Ramos (cell line): ENCODE data around the gene CHMP1A.
"Not testable (repeated sequence)": the region's sequence is repeated elsewhere in the genome, so short reads cannot be mapped to it uniquely, and the experiment has no call there.

Experiments
- in situ Hi-C: fragments of 300-500 bp; cut with MboI; formaldehyde crosslinking; loops from one replicate; pipeline ENCODE4 v1.14.3; 2022; ENCODE audit warnings: low sequenced_read_pairs; ENCODE audit not compliant: unreplicated experiment

CHMP1A gene

DNA sequence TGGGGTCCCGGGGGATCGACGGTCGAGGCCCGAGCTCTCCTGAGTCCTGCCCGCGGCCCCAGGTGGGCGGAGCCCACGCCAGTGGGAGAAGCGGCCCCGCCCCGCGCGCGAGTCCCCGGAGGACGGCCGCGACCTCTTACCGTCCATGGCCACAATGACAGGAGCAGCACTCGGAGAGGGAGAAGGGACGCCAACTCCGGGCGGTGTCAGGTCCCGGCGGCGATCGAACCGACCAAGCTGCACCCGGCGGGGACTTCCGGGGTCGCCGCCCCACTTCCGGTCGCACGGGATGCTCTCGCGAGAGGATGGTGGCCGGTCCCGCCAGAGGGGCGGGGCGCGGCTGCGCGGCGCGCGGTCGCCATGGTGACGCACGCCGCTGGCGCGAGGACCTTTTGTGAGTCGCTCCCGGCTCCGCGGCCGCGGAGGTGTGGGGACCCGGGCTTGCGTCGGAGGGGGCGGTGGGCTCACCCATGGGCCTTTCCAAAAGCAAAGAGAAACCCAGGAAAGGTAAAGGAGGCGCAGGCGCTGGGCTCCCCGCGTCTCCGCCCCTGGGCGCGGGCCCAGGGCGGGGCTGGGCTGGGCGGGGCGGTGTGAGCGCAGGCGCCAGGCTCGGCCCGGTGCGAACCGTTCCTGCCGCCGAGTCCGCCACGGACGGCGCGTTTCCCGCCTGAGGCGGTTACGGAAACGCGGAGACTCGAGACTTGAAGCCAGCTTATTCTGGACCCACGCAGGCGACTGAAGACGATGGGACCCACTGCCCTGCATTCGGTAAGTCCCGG, at the start of gene CHMP1A, which contains the start of gene SPATA33:
Gene CHMP1A, minus strand, starts transcription at position 267 of the 779 bp plus-strand sequence. Its CDS starts 120 bp downstream, at position 147.
Gene SPATA33, plus strand, starts transcription at position 395 of the 779 bp plus-strand sequence. Its CDS starts 76 bp downstream, at position 471.
- in situ Hi-C loops = no loop called here

DNA sequence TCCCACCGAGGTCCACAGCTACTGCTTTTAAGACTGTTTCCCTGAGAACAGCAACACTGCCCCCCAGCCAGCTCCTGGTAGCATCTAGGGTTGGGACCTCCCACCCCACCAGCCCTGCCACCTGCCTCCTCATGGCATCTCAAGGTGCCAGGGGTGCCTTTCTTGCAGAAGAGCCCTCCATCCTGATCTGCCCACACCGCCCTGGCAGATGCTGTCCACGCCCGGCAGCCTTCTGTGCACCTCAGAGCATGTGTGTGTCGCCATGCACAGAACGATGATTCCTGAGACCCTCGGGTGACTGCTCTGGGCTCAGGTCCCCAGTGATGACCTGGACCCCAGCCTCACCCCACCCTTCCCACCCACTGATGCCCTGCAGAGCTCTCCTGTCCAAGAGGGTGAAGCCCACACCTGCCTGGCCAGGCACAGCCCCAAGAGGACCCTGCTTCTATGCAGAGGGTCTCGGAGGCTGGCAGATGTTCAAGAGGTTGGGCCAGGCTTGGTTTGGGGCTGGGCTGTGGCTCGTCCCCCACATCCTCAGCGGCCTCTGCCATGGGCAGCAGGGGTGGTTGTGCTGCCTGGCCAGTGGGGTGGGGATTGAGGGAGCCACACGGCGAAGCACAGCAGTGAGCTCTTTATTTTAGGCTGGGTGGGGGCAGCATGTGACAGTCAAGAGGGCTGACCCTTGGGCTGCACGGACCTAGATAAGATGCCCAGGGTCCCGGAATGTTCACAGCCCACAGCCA, 49.2 kb upstream of the CHMP1A start:
- in situ Hi-C loops = no loop called here

DNA sequence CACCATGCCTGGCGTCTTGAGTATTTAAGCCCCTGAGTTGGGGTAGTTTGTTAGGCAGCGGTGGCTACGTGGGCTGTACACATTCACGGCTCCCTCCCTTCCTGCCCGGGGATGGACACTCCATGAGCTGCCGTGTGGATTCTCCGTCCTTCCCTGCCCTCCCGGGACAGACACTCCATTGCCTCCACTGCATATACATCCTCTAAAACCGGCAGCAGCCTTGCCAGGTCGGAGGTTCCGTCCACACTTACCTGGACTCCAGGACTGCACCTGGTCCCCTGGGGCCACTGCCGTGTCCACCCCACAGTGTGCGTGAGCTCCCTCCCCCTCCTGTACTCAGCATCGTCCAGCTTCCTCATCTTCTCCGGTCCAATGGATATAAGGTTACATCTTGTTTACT, 47.5 kb upstream of the CHMP1A start:
- in situ Hi-C loops = no loop called here

DNA sequence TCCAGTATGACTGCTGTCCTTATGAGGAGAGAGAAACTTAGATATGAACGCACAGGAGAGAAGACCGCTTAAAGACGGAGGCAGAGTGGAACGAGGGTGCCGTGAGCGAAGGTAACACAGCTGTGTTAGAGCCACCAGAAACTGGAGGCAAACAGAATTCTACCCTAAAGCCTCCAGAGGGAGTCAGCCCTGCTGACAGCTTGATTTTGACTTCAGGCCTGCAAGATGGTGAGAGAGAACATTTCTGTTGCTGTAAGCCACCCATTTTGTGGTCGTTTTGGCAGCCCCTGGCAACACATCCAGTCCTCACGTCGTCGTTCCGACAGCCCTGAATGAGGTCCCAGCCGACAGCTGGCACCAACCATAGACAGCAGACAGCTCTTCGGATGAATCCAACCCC, 46.8 kb upstream of the CHMP1A start:
- in situ Hi-C loops = loop anchor here (5.0 kb wide), 1 partner anchor 158 kb away; no protein-coding TSS in a partner anchor

DNA sequence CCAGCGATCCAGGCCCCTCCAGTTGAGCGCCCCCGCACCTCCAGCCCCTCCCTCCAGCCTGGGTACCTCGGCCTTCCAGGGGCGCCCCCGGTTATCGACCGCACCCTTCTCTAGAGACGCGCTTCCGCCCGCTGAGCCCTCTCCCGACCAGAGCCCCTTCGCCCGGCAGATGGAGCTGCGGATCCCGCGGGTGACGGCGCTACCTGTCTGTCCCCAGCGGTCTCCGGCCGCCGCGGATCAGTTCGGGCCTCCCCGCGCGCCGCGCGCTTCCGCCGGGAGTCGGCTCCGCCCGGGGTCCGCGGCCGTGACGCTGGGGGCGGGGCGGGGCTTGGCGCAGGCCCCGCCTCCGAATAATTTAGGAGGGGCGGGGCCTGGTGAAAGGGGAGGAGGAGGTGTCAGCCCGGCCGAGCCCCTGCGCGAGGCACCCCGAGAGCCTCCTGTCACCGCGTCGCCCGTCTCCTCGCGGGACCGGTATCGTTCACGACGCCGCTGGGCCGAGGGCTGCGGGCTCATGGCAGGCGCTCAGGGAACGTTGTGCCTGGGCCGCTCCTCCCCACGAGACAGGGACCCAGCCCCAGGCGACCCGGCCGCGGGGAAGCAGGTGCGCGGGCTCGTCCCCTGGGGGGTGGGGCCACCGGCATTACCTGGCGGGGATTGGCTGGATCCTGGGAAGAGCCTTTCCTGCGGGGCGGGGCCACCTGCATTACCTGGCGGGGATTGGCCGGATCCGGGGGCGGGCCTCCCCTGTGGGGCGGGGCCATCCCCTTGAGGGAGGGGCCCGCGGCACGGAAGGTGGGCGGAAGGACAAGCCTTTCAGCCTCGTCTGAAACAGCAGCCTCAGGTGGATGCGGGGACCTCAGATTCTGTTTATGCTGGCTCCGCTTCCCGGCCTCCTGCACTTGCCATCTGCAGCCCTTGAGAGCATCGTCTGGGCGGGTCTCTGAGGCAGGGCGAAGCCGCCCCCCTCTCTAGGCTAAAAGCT, 44.2 kb upstream of the CHMP1A start, which contains the start of gene SPATA2L:
Gene SPATA2L, minus strand, starts transcription at position 281 of the 982 bp plus-strand sequence. CDS start 473 bp downstream, outside the sequence.
- in situ Hi-C loops = loop anchor here (5.0 kb wide), 1 partner anchor 161 kb away; no protein-coding TSS in a partner anchor

DNA sequence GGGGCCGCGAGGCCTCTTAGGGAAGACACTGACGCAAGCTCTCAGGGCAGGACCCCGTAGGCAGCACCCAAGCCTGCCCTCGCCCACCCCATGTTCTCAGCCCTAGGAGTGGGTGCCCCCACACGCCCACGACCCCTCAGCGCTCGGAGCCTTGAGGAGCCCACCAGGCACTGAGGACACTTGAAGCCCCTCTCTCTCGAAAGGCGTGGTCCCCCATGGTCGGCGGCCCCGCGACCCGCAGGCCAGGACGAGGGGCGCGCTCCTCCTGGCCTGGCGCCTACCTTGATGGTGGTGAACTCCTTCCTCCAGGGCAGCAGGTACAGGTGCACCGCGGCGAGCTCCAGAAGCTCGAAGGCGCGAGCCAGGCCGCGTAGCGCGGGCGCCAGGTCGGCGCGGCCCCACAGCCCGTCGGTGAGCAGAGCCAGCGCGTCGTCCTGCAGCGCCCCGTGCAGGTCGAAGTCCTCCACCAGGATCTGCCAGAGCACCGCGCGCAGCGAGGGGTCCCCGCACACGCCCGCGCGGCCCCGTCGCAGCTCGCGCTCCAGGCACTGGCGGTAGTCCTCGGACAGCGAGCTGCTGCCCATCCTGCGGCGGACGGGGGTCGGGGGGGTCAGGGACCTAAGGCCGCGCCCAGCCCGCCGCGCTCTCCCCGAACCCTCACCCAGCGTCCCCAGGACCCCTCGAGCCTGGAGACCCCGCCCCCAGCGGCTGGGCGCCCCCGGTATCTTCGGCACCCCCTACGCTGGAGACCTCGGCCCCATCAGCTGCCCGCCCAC, 43.3 kb upstream of the CHMP1A start:
- in situ Hi-C loops = loop anchor here (5.0 kb wide), 1 partner anchor 161 kb away; no protein-coding TSS in a partner anchor

DNA sequence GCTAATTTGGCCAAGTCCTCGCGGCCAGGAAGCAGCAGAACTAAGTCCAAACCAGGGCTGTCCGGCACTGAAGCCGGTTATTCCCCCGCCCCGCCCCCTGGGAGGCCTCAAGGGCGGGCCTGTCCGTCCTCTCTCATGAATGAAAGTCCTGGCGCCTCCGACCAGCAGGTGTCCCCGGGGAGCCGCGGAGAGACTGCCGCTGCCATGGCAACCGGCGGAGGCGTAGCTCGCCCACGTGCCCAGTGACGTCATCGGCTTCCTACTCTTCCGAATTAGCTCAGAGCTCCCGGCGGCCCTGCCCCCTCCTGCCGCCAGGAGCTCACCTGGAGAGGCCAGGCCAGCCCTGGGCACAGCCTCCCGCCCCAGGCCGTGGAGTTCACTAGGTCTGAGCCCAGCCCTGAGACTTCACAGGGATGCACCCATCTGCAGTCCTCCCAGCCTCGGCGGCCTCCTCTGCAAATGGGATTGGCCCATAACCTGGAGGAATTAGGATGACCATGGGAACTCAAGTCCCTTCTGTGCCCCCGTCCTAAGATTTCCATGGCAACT, 42.7 kb upstream of the CHMP1A start:
- in situ Hi-C loops = loop anchor here (5.0 kb wide), 1 partner anchor 162 kb away; no protein-coding TSS in a partner anchor

DNA sequence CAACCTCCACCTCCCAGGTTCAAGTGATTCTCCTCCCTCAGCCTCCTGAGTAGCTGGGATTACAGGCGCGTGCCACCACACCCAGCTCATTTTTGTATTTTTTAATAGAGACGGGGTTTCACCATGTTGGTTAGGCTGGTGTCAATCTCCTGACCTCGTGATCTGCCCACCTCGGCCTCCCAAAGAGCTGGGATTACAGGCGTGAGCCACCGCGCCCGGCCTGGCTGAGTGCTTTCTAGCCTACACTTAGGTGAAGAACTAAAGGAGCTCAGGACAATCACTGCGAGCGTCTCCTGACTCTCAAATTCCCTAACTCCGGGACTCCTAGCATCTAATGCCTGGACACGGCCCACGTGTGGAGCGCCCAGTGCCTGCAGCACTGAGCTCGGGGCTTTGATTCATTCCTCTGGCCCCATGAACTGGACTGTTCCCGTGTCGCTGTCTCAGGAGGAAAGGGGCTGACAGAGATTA, 42.2 kb upstream of the CHMP1A start:
- in situ Hi-C loops = loop anchor here (5.0 kb wide), 1 partner anchor 163 kb away; no protein-coding TSS in a partner anchor

DNA sequence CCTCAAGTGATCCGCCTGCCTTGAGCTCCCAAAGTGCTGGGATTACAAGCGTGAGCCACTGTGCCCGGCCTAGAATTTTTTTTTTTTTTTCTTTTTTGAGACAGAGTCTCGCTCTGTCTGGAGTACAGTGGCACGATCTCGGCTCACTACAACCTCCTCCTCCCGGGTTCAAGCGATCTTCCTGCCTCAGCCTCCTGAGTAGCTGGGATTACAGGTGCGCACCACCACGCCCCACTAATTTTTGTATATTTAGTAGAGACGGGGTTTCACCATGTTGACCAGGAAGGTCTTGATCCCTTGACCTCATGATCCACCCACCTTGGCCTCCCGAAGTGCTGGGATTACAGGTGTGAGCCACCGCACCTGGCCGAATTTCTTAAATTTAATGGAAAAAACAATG, 41.2 kb upstream of the CHMP1A start:
- in situ Hi-C loops = not testable (repeated sequence)

DNA sequence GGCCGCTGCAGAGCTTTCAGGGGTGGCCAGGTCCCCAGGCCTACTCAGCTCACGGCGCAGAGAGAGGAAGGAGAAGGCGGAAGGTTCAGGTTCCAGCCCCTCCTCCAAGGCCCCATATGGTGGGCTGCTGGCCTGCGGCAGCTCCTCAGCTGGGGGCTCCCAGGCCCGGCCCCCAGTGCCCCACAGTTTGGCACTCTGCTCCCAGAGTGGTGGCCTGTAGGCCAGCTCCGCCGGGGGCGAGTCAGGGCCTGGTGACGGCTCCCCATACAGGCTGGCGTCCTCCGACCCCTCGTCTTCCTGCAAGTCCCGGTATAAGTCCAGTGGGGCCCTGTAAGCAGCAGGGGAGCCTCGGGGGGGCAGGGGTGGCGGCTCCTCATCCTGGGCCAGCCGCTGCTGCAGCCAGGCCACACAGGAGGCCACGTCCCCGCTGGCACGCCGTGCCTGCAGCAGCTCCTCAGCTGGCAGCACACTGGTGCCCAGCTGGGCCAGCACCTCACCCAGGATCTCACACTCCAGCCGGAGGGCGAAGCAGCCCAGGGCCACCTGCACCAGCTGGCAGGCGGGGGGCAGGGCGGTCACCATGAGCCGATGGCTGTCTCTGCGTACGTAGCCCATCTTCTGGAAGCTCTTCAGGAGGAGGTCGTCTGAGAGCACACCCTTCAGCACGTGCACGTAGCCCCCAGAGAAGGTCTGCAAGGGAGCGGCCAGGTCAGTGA, 40.3 kb upstream of the CHMP1A start:
- in situ Hi-C loops = no loop called here

DNA sequence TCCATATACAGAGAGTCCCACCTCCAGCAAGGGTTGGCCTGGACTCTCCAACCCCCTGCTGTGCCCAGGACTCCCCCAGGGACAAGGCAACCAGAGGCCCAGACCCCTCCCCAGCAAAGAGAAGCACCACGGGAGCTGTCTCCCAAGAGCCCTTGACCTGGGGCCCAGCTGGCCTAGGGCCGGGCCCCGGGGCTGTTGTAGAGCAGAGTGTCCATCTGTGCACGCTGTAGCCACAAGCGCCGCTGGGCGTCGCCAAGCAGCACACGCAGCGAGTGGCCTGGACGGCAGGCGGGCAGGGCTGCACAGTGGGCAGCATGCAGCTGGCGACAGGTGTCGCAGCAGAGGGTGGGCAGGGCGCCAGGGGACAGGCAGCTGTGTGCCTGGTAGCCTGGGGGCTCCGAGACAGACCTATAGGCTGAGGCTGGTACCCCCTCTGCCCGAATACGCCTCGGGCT, 39.7 kb upstream of the CHMP1A start:
- in situ Hi-C loops = no loop called here

DNA sequence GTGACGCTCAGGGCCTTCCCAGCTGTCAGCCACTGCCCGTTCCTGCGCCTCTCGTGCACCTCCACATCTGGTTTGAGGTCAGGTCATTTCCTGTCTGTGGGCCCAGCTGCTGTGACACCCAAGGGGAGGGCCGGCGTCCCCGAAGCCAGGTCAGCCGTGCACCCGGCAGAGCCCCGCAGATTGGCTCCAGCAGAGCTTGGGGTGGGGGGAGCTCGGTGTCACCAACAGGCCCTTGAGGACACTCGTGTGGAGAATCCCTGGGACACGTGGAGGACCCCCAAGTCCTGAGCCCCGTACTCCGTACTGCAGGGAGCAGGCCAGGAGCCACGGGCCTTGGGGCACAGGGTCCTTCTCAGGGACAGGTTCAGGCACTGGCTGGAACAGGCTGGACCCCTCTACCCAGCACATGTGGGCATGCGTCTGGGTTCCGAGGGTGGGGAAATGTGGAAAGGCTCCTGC, 39.2 kb upstream of the CHMP1A start:
- in situ Hi-C loops = no loop called here

DNA sequence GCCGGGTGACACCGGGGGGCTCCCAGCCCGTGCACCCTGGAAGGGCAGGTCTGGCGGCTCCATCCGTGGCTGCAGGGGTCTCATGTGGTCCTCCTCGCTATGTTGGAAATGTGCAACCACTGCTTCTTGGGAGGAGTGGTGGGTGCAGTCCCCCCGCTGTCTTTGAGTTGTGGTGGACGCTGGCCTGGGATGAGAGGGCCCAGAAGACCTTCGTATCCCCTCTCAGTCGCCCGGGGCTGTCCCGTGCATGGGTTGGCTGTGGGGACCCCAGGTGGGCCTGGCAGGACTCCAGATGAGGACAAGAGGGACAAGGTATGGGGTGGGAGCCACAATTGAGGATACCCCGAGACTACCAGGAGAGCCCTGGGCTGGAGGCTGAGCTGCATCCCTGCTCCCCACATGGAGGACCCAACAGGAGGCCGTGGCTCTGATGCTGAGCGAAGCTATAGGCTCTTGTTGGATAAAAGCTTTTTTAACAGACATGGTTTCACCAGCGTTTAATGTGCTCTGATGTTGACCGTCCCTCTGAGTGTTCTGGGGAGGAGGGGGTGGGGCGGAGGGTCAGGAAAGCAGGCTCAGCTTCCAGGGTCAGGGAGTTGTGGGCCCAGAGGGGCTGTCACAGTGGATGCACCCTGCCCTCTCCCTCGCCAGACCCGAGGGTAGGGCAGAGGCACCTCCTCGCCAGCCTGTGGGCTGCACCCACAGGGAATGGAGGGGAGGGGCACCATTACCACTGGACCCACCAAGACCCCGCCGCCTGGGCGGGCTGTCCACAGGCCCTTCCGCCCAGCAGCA, 38.6 kb upstream of the CHMP1A start:
- in situ Hi-C loops = no loop called here

DNA sequence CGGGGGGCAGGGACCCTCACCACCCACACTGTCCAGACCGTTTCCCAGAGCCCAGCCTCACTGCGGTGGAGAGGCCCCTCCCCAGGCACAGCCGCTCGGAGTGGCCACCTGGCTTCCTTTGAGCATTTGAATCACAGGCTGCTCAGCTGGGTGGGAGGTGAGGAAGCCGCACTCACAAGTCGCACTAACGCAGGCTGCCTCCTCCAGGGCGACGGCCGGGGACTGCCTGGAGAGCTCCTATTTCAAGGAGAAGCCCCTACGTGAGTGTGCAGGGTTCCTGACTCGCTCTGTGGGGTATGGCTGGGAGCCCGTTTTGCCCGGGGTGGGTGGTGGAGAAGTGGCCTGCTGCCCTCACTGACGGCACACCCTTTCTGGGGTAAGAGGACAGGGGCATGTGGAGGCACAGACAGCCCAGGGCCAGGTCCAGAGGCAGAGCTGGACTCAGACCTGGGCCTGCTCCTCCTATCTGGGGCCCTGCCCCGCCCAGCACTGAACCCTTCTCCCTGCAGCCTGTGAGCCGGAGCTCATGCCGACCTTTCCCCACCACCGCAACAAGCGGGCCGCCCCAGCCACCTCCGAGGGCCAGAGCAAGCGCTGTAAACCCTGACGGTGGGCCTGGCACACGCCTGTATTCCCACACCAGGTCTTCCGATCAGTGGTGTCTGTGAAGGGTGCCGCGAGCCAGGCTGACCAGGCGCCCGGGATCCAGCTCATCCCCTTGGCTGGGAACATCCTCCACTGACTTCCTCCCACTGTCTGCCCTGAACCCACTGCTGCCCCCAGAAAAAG, 37.8 kb upstream of the CHMP1A start:
- in situ Hi-C loops = no loop called here

DNA sequence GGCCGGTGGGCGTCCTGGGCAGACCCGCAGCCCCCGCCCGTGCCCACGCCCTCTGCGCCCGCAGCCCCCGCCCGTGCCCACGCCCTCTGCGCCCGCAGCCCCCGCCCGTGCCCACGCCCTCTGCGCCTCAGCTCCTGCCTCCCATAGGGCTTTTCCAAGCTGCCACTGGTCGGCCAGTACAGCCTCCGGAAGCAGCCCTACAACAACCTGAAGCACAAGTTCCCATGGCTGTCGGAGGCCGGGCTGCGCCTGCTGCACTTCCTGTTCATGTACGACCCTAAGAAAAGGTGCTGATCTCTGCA, 37.2 kb upstream of the CHMP1A start:
- in situ Hi-C loops = not testable (repeated sequence)
